Sigmoid colon (tissue), 4 donors: ENCODE measurements around the gene KCNJ15.

Experiments used
- CTCF ChIP-seq, 4 experiments: fragments of 450-650 bp in 3 of 4; fragments of 200-600 bp in 1 of 4; IDR thresholded peaks; one replicate each; pipeline ENCODE4 v1.5.1; 2016 to 2019; ENCODE audit warnings: antibody characterized with exemption in 4 of 4, mild to moderate bottlenecking in 3 of 4, moderate library complexity in 2 of 4
- POLR2AphosphoS5 ChIP-seq, 4 donors: sonication (generic); formaldehyde crosslinking; IDR thresholded peaks; one replicate each; pipeline ENCODE4 v1.6.1; 2017; ENCODE audit warnings: antibody characterized with exemption in 4 of 4

- no peak for TF ChIP-seq CTCF (IDR thresholded peaks at IDR 0.05)
- TF ChIP-seq POLR2AphosphoS5 (IDR thresholded peaks at IDR 0.05) = no peak
These were observed 64.8 kb downstream of the KCNJ15 start for GRCh38 chr21:38321568-38321967.
